Nephron (organoid): ENCODE measurements around the gene TNIK.

ENCODE experiments used
- H3K27ac Mint-ChIP-seq, 3 experiments: 2 replicates each; pipeline ENCODE4 v1.8.0; 2020; ENCODE audit warnings: mixed read lengths in 3 of 3, mild to moderate bottlenecking in 2 of 3, moderate library complexity in 1 of 3
- H3K27me3 Mint-ChIP-seq: 2 replicates; pipeline ENCODE4 v1.8.0; 2021; ENCODE audit warnings: low read depth, mild to moderate bottlenecking, moderate library complexity, mixed read lengths
- H3K36me3 Mint-ChIP-seq: 2 replicates; pipeline ENCODE4 v1.8.0; 2020; ENCODE audit warnings: low read depth, mixed read lengths
- H3K4me1 Mint-ChIP-seq: 2 replicates; pipeline ENCODE4 v1.8.0; 2020; ENCODE audit warnings: mixed read lengths
- H3K4me3 Mint-ChIP-seq, 3 experiments: 2 replicates each; pipeline ENCODE4 v1.8.0; 2020; ENCODE audit warnings: mild to moderate bottlenecking in 3 of 3, mixed read lengths in 3 of 3, moderate library complexity in 2 of 3
- H3K9me3 Mint-ChIP-seq: 2 replicates; pipeline ENCODE4 v1.8.0; 2020; ENCODE audit warnings: mixed read lengths
- TF ChIP-seq, protein P1 (sequence below), 3 experiments: fragments of 200-600 bp; sonication (generic); IDR thresholded peaks; one replicate each; pipeline ENCODE4 v1.5.0; 2021; ENCODE audit warnings: antibody characterized with exemption in 3 of 3; ENCODE audit not compliant: unreplicated experiment in 3 of 3

The TNIK gene

DNA sequence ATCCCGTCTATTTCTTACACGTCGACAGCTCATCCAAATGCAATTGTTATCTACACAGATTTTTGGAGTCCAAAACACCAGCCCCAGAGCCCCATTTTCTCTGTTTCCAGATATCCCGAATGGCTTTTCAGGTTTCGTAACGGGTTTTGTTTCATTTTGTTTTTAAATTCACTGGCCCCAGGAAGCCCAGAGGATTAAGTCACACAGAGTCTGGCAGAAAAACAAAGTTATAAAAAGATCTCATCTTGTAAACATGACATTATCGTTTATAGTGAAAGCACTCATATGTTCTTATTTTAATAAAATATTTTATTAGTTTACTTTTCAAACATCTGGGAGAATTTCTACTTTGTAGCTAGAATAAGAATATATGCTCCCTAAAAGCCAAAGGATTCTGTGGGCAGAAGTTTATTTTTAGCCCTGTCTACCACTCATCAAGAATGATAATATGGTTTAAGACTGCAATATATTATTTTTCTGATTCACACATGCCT, 284.4 kb downstream of the TNIK start:
- Mint-ChIP-seq H3K36me3 (peaks cover 10% of the 10 kb centered on the region), H3K9me3 (no peaks in the 10 kb centered on the region), H3K4me1 (no peaks in the 10 kb centered on the region), H3K27me3 (no peaks in the 10 kb centered on the region), H3K4me3 (no peak overlapping the region), H3K27ac (no peak overlapping the region)
- TF ChIP-seq, protein P1, sequence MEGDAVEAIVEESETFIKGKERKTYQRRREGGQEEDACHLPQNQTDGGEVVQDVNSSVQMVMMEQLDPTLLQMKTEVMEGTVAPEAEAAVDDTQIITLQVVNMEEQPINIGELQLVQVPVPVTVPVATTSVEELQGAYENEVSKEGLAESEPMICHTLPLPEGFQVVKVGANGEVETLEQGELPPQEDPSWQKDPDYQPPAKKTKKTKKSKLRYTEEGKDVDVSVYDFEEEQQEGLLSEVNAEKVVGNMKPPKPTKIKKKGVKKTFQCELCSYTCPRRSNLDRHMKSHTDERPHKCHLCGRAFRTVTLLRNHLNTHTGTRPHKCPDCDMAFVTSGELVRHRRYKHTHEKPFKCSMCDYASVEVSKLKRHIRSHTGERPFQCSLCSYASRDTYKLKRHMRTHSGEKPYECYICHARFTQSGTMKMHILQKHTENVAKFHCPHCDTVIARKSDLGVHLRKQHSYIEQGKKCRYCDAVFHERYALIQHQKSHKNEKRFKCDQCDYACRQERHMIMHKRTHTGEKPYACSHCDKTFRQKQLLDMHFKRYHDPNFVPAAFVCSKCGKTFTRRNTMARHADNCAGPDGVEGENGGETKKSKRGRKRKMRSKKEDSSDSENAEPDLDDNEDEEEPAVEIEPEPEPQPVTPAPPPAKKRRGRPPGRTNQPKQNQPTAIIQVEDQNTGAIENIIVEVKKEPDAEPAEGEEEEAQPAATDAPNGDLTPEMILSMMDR (IDR thresholded peaks at IDR 0.05; ENCODE audit: unreplicated experiment in 3 of 3), result no peak

DNA sequence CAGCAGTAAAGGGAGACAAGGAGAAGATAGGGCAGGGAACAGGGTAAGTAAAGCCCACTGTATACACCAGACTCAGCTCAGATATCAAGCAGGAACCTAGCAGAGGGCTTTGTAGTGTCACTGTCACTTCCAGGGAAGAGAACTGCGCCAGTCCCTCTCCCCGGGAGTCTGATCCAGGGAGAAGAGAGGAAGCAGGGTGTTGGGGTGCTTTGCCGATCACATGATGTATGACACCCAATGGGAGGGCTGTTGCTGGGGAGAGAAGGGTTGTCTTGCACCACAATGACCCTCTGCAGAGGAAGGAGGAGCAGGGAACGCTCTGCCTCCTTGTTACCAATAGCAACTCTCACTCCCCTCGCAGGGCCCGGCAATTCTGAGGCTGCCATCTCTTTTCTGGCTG, 286.5 kb downstream of the TNIK start:
- H3K36me3 Mint-ChIP-seq, result peaks cover 10% of the 10 kb centered on the region

DNA sequence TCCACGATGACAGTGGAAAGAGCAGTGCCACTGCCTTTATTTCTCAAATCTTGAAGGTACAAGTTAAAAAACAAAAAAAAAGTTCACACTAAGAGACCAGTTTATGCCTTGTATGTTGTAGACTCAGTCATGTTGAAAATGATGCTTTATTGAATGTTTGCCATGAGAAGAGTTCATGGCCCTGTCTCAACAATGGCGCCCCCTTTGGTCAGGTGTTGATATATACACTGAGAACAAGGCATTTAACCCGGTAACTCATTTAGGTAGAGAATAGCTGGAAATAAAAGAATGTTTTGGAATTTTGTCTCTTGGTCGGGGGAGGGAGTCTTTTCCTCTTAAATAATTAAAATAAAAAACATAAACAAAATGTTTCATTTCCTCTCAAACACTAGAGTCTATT, 288.1 kb downstream of the TNIK start:
- no peaks in the 10 kb centered on the region for H3K27me3 Mint-ChIP-seq

More for the DNA sequence above, 286.5 kb downstream of the TNIK start:
- no peak overlapping the region for H3K4me3 Mint-ChIP-seq
- no peak overlapping the region for H3K27ac Mint-ChIP-seq
- H3K4me1 Mint-ChIP-seq, result no peaks in the 10 kb centered on the region
- no peaks in the 10 kb centered on the region for H3K9me3 Mint-ChIP-seq
- TF ChIP-seq, protein P1 (IDR thresholded peaks at IDR 0.05; ENCODE audit: unreplicated experiment in 3 of 3), result no peak
- no peaks in the 10 kb centered on the region for H3K27me3 Mint-ChIP-seq

DNA sequence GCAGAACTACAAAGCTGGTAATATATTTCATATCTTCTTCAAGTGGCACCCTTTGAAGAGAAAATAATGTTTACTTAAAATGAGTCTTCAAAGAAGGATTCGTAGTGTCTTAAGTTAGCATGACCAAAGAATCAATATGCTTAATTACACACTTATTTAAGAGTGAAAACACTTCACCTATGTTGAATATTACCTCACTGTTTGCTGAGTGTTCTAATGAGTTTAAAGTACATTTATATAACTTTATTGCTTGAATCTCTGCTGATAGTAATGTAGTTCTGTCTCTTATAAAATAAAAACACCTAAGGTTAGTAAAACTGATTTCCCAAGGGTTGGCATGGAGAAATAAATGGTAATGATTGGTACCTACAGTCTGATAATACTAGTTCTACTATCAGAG, 290.3 kb downstream of the TNIK start:
- Mint-ChIP-seq H3K27me3 (peaks cover 4% of the 10 kb centered on the region), H3K9me3 (no peaks in the 10 kb centered on the region), H3K36me3 (peaks cover 18% of the 10 kb centered on the region), H3K27ac (peak overlapping the region in 2 of 3 experiments; percentile 29 to 38), H3K4me1 (no peaks in the 10 kb centered on the region), H3K4me3 (no peak overlapping the region)
- TF ChIP-seq, protein P1 (IDR thresholded peaks at IDR 0.05; ENCODE audit: unreplicated experiment in 3 of 3), result no peak

More for the DNA sequence above, 288.1 kb downstream of the TNIK start:
- TF ChIP-seq, protein P1 (IDR thresholded peaks at IDR 0.05; ENCODE audit: unreplicated experiment in 3 of 3), result no peak
- H3K36me3 Mint-ChIP-seq, result peaks cover 11% of the 10 kb centered on the region
- H3K9me3 Mint-ChIP-seq, result no peaks in the 10 kb centered on the region
- no peaks in the 10 kb centered on the region for H3K4me1 Mint-ChIP-seq
- peak overlapping the region in 1 of 3 experiments; percentile 38 for H3K27ac Mint-ChIP-seq
- H3K4me3 Mint-ChIP-seq, result no peak overlapping the region

GRCh38 chr3:171169443-171169842, 290.8 kb downstream of the TNIK start:
- Mint-ChIP-seq H3K9me3 (no peaks in the 10 kb centered on the region), H3K27me3 (peaks cover 4% of the 10 kb centered on the region), H3K4me3 (no peak overlapping the region), H3K4me1 (no peaks in the 10 kb centered on the region), H3K27ac (no peak overlapping the region), H3K36me3 (peaks cover 18% of the 10 kb centered on the region)
- TF ChIP-seq, protein P1 (IDR thresholded peaks at IDR 0.05; ENCODE audit: unreplicated experiment in 3 of 3), result no peak

- no peaks in the 10 kb centered on the region for H3K9me3 Mint-ChIP-seq
- peaks cover 27% of the 10 kb centered on the region for H3K36me3 Mint-ChIP-seq
- TF ChIP-seq, protein P1 (IDR thresholded peaks at IDR 0.05; ENCODE audit: unreplicated experiment in 3 of 3), result no peak
- H3K4me3 Mint-ChIP-seq, result no peak overlapping the region
- no peaks in the 10 kb centered on the region for H3K4me1 Mint-ChIP-seq
- H3K27me3 Mint-ChIP-seq, result peaks cover 4% of the 10 kb centered on the region
- no peak overlapping the region for H3K27ac Mint-ChIP-seq
These were observed 291.7 kb downstream of the TNIK start for GRCh38 chr3:171168551-171168950.
